HG02970 (cell line): ENCODE data around the gene UST.
"Not testable (repeated sequence)": the region's sequence is repeated elsewhere in the genome, so short reads cannot be mapped to it uniquely, and the experiment has no call there.

Experiments used
- ATAC-seq: cut with Tn5 transposase; IDR thresholded peaks from one replicate; pipeline ENCODE4 v1.9.1; 2021; ENCODE audit warnings: mild to moderate bottlenecking, moderate library complexity, moderate number of reproducible peaks; ENCODE audit not compliant: unreplicated experiment, low FRiP score

UST gene

DNA sequence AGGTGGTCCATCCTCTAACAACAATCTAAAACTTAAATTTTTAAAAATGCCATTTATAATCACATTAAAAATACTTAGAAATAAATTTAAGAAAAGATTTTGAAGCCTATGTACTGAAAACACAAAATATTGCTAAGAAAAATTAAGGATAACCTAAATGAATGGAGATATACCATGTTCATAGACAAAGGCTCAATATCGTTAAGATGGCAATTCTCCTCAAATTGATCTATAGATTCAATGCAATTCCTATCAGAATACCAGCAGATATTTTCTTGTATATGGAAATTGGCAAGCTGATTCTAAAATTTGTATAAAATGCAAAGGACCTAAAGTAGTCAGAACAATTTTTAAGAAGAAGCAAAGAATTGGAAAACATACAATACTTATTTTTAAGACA is 19.7 kb upstream of the UST start:
- no peak for ATAC-seq

DNA sequence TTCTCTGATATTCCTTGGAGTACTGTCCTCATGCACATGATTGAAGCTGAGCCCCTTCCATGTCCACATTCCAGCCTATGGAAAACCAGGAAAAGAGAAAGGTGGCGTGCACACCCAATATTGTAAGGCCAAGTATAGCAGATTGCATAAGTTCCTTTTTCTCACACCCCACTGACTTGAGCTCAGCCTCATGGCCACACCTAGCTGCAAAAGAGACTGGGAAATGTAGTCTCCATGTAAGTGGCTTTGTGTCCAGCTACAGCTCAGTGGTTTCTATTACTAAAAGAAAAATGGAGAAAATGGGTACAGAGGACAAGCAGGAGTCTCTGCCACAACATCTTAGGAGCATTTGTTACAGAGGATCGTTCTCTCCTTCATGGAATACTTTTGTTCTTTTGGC is 10.8 kb upstream of the UST start:
- ATAC-seq = no peak

DNA sequence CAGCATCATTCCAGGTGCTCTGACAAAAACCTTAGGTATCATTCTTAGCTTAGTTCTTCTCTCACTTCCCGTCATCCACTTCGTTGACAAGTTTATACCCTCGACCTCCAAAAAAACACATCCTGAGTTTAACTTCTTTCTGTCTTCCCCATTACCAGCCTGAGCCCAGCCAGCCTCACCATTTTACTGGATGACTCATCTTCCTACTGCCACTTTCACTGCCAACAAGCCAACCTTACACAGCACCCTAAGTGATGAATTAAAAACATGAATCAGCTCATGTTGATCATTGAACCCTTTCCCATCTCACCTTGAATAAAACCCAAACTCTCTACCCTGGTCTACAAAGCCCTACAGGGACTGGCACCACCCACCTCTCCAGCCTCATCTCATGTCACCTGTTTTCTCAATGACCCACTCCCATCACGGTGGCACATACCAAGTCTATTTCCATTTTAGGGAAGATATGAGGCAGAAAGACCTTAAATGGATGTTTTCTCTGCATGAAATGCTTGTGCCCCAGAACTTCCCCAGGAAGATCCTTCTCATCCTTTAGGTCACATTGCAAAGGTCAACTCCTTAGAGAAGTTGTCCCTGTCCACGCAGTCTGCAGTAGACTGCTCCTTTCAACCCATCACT is 9.9 kb upstream of the UST start:
- ATAC-seq = no peak

GRCh38 chr6:148737806-148738205 is 9.0 kb upstream of the UST start:
- ATAC-seq = no peak

GRCh38 chr6:148738946-148739821 is 7.6 kb upstream of the UST start:
- no peak for ATAC-seq

- no peak for ATAC-seq
These were observed 7.1 kb upstream of the UST start for GRCh38 chr6:148739822-148740128.

DNA sequence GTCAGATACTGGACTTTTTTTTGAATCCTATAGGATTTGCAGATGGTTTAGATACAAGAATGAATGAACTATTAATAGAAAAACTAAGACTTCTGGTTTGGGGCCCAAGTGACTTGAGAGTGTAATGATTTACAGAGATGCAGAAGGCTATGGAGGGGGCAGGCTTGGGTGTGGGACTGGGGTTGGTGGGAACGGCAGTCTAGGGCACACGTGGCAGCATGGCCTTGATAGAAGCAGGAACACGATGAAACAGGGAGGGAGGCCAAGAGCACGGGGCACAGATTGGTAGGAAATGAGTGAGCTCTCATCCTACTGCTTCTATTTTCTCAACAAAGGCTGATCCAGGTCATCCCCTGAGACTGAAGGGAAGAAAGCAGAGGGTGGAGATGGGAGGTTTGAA is 3.4 kb upstream of the UST start:
- ATAC-seq = no peak

DNA sequence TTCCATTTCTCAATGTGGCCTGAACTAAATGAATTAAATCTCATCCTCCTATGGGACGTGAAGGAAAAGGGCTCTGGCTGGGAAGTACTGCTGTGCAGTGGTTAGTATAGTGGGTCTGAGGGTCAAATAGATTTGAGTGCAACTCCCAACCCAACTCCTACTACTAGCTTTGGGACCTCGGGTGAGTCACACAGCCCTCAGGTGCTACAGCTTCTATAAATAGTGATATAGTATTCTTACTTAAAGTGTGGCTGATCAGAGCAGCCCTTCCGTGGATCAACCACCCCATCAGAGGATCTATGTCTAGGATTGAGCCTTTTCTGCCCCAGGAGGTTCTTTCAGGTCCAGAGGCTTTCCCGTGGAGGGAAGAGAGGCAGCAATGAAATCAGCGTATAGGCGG is 904 bp upstream of the UST start:
- ATAC-seq = no peak

DNA sequence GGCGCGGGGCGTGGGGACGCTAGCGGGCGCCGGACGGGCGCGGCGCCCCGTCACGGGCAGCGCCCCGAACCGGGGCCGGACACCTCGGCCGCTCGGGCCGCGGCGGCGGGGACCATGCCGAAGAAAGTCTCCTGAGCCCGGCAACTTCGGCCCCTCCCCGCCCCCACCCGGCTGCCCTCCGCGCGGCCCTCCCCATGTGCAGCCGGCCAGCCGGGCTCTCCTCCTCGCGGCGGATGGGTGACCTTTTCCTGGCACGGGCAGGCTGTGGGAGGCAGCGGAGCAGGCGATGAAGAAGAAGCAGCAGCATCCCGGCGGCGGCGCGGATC is 278 bp downstream of the UST start:
- no peak for ATAC-seq

GRCh38 chr6:148747471-148748165 is 788 bp downstream of the UST start:
- ATAC-seq = no peak

GRCh38 chr6:148749674-148750073 is 2.8 kb downstream of the UST start:
- ATAC-seq = no peak

DNA sequence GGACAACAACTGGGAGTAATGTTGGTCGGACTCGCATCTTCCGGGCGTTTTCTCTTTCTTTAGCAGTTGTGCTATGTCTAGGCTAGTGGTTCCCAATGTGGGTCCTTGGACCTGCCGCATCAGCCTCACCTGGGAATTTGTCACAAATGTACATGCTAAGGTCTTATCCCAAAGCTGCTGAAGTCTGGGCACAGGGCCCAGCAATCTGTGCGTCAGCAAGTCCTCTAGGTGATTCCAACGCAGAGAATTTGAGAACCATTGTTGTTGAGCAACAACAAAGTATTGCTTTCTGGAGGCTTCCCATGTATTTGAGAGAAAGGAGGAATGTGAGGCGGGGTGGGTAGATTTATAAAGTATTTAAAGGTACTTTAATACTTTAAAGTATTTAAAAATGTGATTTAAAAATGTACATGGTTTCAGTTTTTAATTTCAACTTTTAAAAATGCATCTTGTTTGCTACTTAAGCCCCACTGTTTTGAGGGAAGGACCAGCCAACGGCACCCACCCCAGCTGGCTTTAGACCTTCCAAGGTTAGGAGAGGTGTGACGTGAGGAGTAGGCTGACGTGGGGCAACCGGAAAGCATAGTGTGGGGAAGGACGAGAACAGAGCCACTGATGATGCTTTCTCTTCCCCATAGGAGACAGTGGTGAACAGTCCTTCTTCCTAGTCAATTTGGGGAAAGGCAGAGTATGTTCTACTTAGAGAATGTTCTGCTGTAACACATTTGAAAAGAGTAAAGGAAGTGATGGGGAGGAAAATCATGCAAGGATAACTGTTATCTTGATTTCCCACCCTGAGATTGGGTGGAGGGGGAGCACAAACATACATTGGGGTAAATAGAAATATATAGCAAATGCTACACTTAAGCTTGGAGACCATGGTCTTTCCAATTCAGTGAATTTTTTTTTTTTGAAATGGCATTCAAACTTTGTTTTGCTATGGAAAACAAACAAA is 4.3 kb downstream of the UST start:
- ATAC-seq = no peak

GRCh38 chr6:148751793-148752170 is 5.0 kb downstream of the UST start:
- no peak for ATAC-seq

GRCh38 chr6:148755379-148755778 is 8.5 kb downstream of the UST start:
- not testable (repeated sequence) for ATAC-seq

GRCh38 chr6:148757944-148758480 is 11.2 kb downstream of the UST start:
- ATAC-seq = no peak

- peak; percentile 60 for ATAC-seq
These were observed 11.7 kb downstream of the UST start for GRCh38 chr6:148758492-148758891.

- ATAC-seq = no peak
These were observed 13.4 kb downstream of the UST start for GRCh38 chr6:148760258-148760534.

DNA sequence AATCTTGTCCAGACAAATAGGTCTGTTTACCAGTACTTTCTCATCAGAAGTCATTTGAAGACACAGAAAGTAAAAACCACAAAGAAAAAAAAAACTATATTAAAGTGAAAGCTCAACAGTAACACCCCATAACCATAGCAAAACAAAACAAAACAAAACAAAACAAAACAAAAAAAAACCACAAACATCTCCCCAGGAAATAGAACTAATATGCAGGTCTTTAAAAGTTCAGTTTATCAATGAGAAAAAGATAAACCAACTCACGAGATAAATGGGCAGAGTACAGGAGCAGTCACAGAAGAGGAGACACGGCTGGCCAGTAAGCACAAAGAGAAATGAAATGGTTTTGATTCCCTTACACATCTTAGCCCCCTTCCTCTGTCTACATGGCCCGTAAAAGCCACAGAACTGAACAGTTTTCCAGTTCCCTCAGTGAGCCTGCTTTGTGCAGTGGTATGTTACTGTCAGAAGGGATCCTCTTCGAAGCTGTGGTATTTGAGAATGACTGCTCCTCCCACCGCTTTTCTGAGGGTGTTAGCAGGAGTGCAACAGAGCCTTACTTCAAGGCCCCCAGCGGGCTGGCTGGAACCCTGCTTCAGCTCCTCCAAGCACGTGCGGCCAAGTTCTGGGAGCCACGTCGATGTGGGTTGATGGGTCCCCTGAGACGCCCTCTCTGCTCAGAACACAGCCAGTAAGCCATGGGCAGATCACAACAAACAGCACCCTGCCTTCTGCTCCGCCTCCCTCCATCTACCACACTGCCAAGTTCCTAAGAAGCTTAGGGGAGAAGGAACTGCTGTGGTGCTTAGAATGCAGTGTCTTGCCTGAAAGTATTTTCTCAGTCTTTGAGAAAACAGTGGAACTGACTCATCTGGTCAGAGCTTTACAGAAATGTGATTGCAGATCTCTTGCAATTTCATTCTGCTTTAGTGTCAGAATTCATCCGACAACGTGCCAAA is 14.0 kb downstream of the UST start:
- ATAC-seq = no peak

GRCh38 chr6:148761527-148762011 is 14.7 kb downstream of the UST start:
- no peak for ATAC-seq
